ENCODE results near the gene GPRIN1.

GPRIN1 gene

GRCh38 chr5:176647030-176647842 is 37.3 kb upstream of the GPRIN1 start, which contains the start of gene TSPAN17:
TSS of gene TSPAN17 (plus strand) at chr5:176647484. CDS start at chr5:176647616, 132 bp downstream.
- peak; percentile 12 for TF ChIP-seq CTCF (IDR thresholded peaks at IDR 0.05; ENCODE audit: extremely low read depth, missing control alignments)
- peak; percentile 100 for DNase-seq (ENCODE audit: low spot score)

DNA sequence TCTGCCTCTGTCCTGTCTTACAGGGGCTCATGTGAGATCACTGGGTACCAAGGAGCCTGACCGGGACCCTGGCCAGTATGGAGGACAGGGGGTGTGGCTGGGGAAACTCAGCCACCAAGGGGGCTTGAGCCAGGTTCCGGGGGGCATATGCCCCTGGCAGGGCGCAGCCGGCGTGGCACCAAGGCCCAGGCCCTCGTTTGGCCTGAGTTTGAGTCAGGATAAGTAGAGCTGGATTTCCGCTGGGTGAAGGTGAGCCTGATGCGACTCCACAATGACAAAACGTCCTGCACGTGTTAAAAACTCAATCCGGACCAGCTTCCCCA is 36.7 kb upstream of the GPRIN1 start:
- TF ChIP-seq CTCF (IDR thresholded peaks at IDR 0.05; ENCODE audit: extremely low read depth, missing control alignments): no peak
- DNase-seq (ENCODE audit: low spot score): no peak

GRCh38 chr5:176646049-176646706 is 36.2 kb upstream of the GPRIN1 start:
- DNase-seq (ENCODE audit: low spot score): no peak
- no peak for TF ChIP-seq CTCF (IDR thresholded peaks at IDR 0.05; ENCODE audit: extremely low read depth, missing control alignments)

- TF ChIP-seq CTCF (IDR thresholded peaks at IDR 0.05; ENCODE audit: extremely low read depth, missing control alignments): no peak
- DNase-seq (ENCODE audit: low spot score): no peak
These were observed 35.1 kb upstream of the GPRIN1 start for GRCh38 chr5:176644878-176645670.

GRCh38 chr5:176644294-176644693 is 34.3 kb upstream of the GPRIN1 start:
- no peak for DNase-seq (ENCODE audit: low spot score)
- no peak for TF ChIP-seq CTCF (IDR thresholded peaks at IDR 0.05; ENCODE audit: extremely low read depth, missing control alignments)

DNA sequence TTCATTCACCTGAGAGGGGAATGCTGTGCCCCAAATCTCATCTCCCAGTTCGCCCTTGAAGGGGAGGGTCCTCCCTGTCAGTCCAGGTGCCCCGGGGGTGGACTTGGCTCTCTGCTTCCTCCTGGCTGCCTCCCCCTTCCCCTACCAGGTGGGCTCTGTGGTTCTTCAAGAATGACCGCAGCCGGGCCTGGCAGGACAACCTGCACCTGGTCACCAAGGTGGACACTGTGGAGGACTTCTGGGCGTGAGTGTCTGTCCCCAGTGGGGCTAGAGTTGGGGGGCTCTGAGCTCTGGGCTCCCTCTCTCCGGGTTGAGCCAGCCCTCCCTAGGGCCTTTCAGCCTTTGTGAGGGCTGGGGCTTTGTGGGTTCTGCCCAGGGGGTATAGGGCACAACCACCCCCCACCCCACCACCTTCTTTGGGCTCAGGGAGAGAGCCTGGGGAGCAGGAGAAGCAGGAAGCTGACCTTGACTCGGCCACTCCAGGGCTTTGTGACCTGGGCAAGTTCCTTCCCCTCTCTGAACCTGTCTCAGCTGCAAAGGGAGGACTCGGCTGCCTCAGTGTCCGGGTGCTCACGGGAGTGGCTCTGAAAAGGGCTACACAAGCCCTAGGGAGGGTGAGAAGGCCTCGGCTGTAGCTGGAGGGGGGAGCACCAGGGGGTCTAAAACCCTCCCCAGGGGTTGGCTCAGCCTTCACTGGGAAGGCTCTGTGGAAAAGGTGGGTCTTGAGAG is 33.7 kb upstream of the GPRIN1 start:
- no peak for TF ChIP-seq CTCF (IDR thresholded peaks at IDR 0.05; ENCODE audit: extremely low read depth, missing control alignments)
- DNase-seq (ENCODE audit: low spot score): no peak

Data from GM20000 (cell line).